OCI-LY7 (cell line): ENCODE results near the gene TCTN3. TPM values are rescaled to one million over a fixed set of nuclear protein-coding genes. Genes with fewer than 3 reads are reported as not detected.
"Not testable (repeated sequence)": the region's sequence is repeated elsewhere in the genome, so short reads cannot be mapped to it uniquely, and the experiment has no call there.

Experiments
- BruUV-seq: library from RNA; stranded (reverse); fragments of 400-500 nt; replicated peaks from 2 replicates; lab custom pipeline; 2021; lab: Mats Ljungman, UMichigan
- CTCF ChIA-PET: fragments of 300-600 bp; sonication (Branson Sonifier 250); formaldehyde crosslinking; loops from one replicate; lab custom pipeline; 2022; ENCODE audit warnings: antibody characterized with exemption; ENCODE audit not compliant: unreplicated experiment; lab: Charles Lee
- POLR2A ChIA-PET: fragments of 300-600 bp; sonication (Branson Sonifier 250); formaldehyde crosslinking; loops from one replicate; lab custom pipeline; 2022; ENCODE audit warnings: antibody characterized with exemption; lab: Charles Lee
- DNase-seq: peaks from one replicate; pipeline ENCODE4 v3.0.0-alpha.2; 2015; ENCODE audit warnings: low spot score
- H2AFZ ChIP-seq: fragments of 200-600 bp; sonication (generic), shearing (Covaris generic); 2 replicates; pipeline ENCODE4 v1.6.1; 2014; ENCODE audit warnings: mild to moderate bottlenecking, antibody characterized with exemption, low read length, moderate library complexity
- H3K27ac ChIP-seq: fragments of 200-600 bp; sonication (generic); 2 replicates; pipeline ENCODE4 v1.5.1; 2014; ENCODE audit warnings: mixed run types, low read depth, mild to moderate bottlenecking, moderate library complexity, low read length, inconsistent platforms; ENCODE audit not compliant: poor library complexity, severe bottlenecking
- H3K36me3 ChIP-seq: fragments of 200-600 bp; sonication (generic); 2 replicates; pipeline ENCODE4 v1.6.1; 2014; ENCODE audit warnings: mild to moderate bottlenecking, antibody characterized with exemption, low read length, moderate library complexity, mixed read lengths; ENCODE audit not compliant: insufficient read depth
- H3K4me1 ChIP-seq: fragments of 200-600 bp; sonication (generic); 2 replicates; pipeline ENCODE4 v1.5.1; 2014; ENCODE audit warnings: mild to moderate bottlenecking, low read length; ENCODE audit not compliant: insufficient read depth, poor library complexity, severe bottlenecking
- H3K4me2 ChIP-seq: fragments of 200-600 bp; sonication (generic); 2 replicates; pipeline ENCODE4 v1.6.1; 2014; ENCODE audit warnings: mild to moderate bottlenecking, low read length
- H3K4me3 ChIP-seq: fragments of 200-600 bp; sonication (generic); 2 replicates; pipeline ENCODE4 v1.5.1; 2014; ENCODE audit warnings: mild to moderate bottlenecking, low read depth, low read length; ENCODE audit not compliant: poor library complexity, severe bottlenecking
- H3K79me2 ChIP-seq: fragments of 200-600 bp; sonication (generic); 2 replicates; pipeline ENCODE4 v1.6.1; 2016; ENCODE audit warnings: low read depth, mild to moderate bottlenecking, low read length, moderate library complexity, mixed read lengths; ENCODE audit not compliant: insufficient read depth
- H3K9me2 ChIP-seq: fragments of 200-600 bp; sonication (generic); 2 replicates; pipeline ENCODE4 v1.6.1; 2016; ENCODE audit warnings: mild to moderate bottlenecking, low read length, mixed read lengths; ENCODE audit not compliant: insufficient read depth
- H3K9me3 ChIP-seq: fragments of 200-600 bp; sonication (generic); 2 replicates; pipeline ENCODE4 v1.6.1; 2014; ENCODE audit warnings: mild to moderate bottlenecking, mixed run types, low read length, mixed read lengths
- H4K20me1 ChIP-seq: fragments of 200-600 bp; sonication (generic); 2 replicates; pipeline ENCODE4 v1.6.1; 2014; ENCODE audit warnings: mild to moderate bottlenecking, antibody characterized with exemption, low read length, moderate library complexity, mixed read lengths; ENCODE audit not compliant: insufficient read depth
- CTCF ChIP-seq: fragments of 200-600 bp; sonication (generic); conservative IDR thresholded peaks from 2 replicates; pipeline ENCODE4 v1.5.1; 2014; ENCODE audit warnings: mild to moderate bottlenecking, antibody characterized with exemption, low read length, moderate library complexity, mixed read lengths
- EZH2phosphoT487 ChIP-seq: fragments of 200-600 bp; sonication (generic); IDR thresholded peaks from 2 replicates; pipeline ENCODE4 v1.6.1; 2018; ENCODE audit warnings: low read depth, borderline replicate concordance, mild to moderate bottlenecking, mixed run types, antibody characterized with exemption, low read length, moderate library complexity, mixed read lengths
- intact Hi-C: fragments of 100-400 bp; cut with micrococcal nuclease; formaldehyde crosslinking; loops from one replicate; pipeline ENCODE4 v1.10.0; 2022; ENCODE audit not compliant: unreplicated experiment
- total RNA-seq, 2 experiments: library from RNA; depleted of rRNA in 1 of 2; stranded (reverse); fragments of >200 nt in 1 of 2; shearing (Covaris generic) in 1 of 2; gene quantifications; 2 replicates each; pipeline ENCODE4 v1.2.3, GENCODE V29; 2014 to 2022

The TCTN3 gene
- total RNA-seq, 2 experiments from 2014 or later: 10.4 to 14.4 TPM

- Histone ChIP-seq H3K4me3 (no peak overlapping the region), H3K9me2 (no peaks in the 10 kb centered on the region), H3K4me1 (peaks cover 12% of the 10 kb centered on the region), H2AFZ (peak overlapping the region; percentile 55), H3K36me3 (no peaks in the 10 kb centered on the region), H3K4me2 (no peak overlapping the region), H4K20me1 (no peaks in the 10 kb centered on the region), H3K9me3 (peaks cover 27% of the 10 kb centered on the region; the same call in 1 of the 2 replicates), H3K79me2 (no peaks in the 10 kb centered on the region), H3K27ac (no peak overlapping the region)
- DNase-seq: no peak
- no peak for TF ChIP-seq CTCF
- no peak for TF ChIP-seq EZH2phosphoT487
- intact Hi-C loops: no loop called here
- ChIA-PET POLR2A (interaction anchor here (0.5 to 2.3 kb wide), 4 partner anchors 13 to 228 kb away, joined by 3 to 6 read pairs (median 4); no protein-coding TSS in a partner anchor), CTCF (interaction anchor here (1.8 kb wide), 1 partner anchor 36 kb away, joined by 7 read pairs; the partner anchor contains the start of gene TCTN3)
- no TSS peak for BruUV-seq
These were observed 35.8 kb upstream of the TCTN3 start for GRCh38 chr10:95729323-95730055.

GRCh38 chr10:95728526-95728925 is 34.8 kb upstream of the TCTN3 start:
- Histone ChIP-seq H3K9me3 (peaks cover 24% of the 10 kb centered on the region; the same call in 1 of the 2 replicates), H3K9me2 (no peaks in the 10 kb centered on the region), H3K4me3 (no peak overlapping the region), H3K36me3 (no peaks in the 10 kb centered on the region), H3K79me2 (no peaks in the 10 kb centered on the region), H3K4me2 (no peak overlapping the region), H3K27ac (no peak overlapping the region), H4K20me1 (no peaks in the 10 kb centered on the region), H3K4me1 (peaks cover 12% of the 10 kb centered on the region), H2AFZ (no peak overlapping the region)
- no peak for DNase-seq
- ChIA-PET POLR2A (interaction anchor here (0.7 to 1.0 kb wide), 2 partner anchors 11 to 12 kb away, joined by 3 read pairs; no protein-coding TSS in a partner anchor), CTCF (no interaction called here)
- no TSS peak for BruUV-seq
- TF ChIP-seq EZH2phosphoT487: no peak
- no peak for TF ChIP-seq CTCF
- intact Hi-C loops: no loop called here

- intact Hi-C loops, H3K4me1 ChIP-seq, H2AFZ ChIP-seq, H3K4me3 ChIP-seq, H3K79me2 ChIP-seq, H4K20me1 ChIP-seq, DNase-seq, H3K9me2 ChIP-seq, BruUV-seq, CTCF ChIA-PET, POLR2A ChIA-PET, H3K36me3 ChIP-seq, H3K9me3 ChIP-seq, H3K4me2 ChIP-seq, H3K27ac ChIP-seq: not testable (repeated sequence)
These were observed 28.8 kb upstream of the TCTN3 start for GRCh38 chr10:95722496-95722895.

- DNase-seq, CTCF ChIA-PET, H3K27ac ChIP-seq, H3K36me3 ChIP-seq, BruUV-seq, intact Hi-C loops, H4K20me1 ChIP-seq, H3K4me2 ChIP-seq, H3K4me1 ChIP-seq, H3K9me3 ChIP-seq, H2AFZ ChIP-seq, H3K4me3 ChIP-seq, H3K9me2 ChIP-seq, H3K79me2 ChIP-seq, POLR2A ChIA-PET: not testable (repeated sequence)
These were observed 27.0 kb upstream of the TCTN3 start for GRCh38 chr10:95720745-95721144.
